Middle frontal gyrus (tissue), 1 donor: ENCODE results near the gene RGSL1.

Experiments
- DNase-seq: peaks from one replicate; pipeline ENCODE4 v3.0.0-alpha.2; 2015; ENCODE audit warnings: low spot score; ENCODE audit errors: extremely low spot score

RGSL1 gene

DNA sequence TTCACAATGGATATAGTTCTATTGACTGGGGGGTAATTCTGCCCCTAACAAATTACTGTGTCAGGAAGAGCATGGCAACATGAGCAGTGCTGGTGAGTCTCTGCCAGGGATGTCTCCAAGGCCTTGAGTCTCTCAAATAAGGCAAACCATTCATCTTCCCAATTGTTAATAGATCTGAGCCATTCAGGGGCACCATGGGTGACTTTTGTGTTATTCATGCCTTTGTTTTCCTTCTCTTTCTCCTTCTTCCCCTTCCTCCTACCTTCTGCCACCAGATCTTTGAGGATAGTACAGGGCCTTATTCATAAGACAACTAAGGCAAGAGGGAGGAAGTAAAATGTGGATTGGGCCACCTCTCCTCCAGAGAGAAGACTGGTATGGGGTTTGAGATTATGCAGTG, at the start of gene RGSL1:
Gene RGSL1 (plus strand): TSS at position 60 of the 400 bp plus-strand sequence. CDS start 20 bp downstream, at position 80.
- DNase-seq: no peak

DNA sequence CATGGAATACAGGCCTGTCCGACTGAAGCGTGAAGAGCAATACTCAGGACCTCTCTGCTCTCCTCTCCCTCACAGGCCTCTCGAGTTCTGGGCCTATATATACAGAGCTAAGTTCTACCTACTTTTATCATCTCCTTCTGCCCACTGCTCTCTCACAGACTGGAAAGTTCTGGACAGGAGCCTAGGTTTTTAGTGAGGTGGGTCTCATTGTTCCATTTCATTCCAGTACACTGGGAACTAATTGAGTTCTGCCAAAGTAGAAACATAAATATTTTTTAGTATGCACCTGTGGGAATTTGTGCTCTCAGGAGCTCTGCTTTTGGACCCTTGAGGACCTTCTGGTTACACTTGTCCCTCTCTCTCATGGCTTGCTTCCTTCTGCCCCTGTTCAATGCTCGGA, 49.4 kb upstream of the RGSL1 start, which contains the start of gene TEDDM1:
Gene TEDDM1 (minus strand): TSS at position 101 of the 400 bp plus-strand sequence. CDS start 182 bp downstream, outside the sequence.
- DNase-seq: no peak

DNA sequence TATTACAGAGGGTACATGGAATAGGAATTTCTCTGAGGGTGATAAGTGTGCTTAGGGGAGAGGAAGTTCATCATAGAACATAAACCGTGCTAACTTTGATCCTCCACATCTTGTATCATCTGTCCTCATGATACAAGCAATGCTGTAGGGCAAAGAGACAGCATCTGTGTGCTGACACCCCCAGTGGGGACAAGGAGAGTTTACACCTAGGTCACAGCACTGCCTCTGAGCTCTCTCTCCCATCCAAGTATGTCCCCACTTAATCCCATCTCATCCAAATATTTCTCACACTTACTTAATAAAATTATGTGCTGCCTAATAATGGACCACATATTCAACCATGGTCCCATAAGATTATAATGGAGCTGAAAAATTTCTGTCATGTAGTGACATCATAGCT, 45.2 kb upstream of the RGSL1 start:
- DNase-seq: no peak

- DNase-seq: no peak
These were observed 44.4 kb upstream of the RGSL1 start for GRCh38 chr1:182405578-182405977.

DNA sequence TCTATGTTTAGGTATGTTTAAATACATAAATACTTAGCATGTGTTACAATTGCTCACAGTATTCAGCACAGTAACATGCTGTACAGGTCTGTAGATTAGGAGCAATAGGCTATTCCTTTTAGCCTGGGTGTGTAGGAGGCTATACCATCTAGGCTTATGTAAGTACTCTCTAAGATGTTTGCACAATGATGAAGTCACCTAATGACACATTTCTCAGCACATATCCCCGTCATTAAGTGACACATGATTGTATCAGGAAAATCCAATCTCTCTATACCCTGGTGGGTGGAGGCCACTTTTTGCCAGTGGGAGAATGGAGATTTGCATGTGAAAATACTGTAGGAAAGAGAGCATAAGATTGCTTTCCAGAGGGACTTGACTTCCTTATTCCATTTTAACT, 43.9 kb upstream of the RGSL1 start:
- no peak for DNase-seq

GRCh38 chr1:182407724-182408123, 42.2 kb upstream of the RGSL1 start:
- no peak for DNase-seq

DNA sequence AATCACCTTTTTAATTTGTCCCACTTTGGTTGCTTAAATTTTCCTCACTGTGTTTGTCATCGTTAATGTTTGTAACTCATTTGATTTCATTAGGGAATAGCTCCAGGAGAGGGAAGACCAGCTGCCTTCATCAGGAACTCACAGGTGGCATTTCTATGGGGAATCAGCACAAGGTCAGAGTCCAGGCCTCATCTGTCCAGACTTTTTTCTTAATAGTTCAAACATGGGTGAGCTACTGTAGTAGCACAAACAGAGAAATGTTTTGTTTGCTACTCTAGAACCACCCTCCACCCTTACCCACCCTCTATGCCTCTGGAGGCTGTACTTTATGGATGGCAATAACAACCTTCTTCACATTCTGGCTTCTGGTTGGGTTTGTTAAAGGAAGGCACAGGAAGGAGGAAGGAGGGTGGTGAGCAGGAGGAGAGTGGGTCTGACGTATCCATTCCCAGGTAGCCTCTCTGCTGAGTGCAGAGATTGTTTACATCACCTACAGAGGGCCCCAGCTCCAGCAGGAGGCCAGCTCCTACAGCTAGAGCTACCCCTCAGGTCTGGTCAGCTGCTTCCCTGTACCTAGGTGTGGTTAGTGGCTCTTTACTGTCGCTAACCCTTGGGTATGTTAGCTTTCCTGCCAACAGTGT, 41.4 kb upstream of the RGSL1 start:
- no peak for DNase-seq

- no peak for DNase-seq
These were observed 39.8 kb upstream of the RGSL1 start for GRCh38 chr1:182410138-182410537.

DNA sequence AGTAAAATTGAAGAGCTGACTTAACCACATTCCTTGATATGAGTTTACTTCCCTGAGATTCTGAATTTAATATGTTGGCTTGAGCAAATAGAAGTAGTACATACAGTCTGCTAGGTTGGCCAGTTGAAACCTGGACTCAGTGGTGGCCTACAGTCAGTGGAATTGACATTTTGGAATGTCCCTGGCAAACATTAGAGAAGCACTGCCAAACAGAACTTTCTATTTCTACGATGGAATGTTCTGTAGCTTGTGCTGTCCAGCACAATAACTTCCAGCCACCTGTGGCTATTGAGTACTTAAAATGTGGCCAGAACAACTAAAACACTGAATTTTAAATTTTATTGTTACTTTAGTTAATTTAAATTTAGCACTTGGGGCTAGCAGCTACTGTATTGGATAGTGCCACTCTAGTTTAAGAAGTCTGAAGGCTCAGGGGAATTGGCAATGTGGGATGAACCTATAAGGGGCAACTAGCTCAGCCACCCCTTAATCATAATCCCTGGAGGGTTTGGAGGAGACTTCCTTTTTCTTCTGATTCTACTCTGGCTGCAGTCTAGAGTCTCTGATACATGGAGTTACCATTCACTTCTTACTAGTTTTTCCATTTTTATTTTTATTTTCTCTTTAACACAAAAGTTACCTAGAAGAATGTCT, 39.2 kb upstream of the RGSL1 start:
- DNase-seq: no peak

DNA sequence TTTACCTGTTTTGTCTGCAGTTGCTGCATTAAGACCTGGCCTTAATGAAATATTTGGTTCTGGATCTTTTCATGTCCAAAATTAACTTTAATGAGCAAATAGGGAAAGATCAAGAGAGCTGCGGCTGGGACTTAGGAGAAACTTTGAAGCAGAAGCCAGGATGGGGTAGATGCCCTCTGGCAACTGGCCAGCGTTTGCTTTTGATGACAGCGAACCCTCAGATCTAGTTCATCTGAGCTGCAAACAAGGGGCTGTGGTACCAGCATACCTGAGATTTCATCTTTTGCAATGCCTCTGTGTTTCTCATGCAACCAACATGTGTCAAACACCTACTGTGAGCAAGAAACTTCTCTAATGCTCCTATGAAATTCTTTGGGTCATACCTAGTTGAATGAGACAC, 36.5 kb upstream of the RGSL1 start:
- no peak for DNase-seq

DNA sequence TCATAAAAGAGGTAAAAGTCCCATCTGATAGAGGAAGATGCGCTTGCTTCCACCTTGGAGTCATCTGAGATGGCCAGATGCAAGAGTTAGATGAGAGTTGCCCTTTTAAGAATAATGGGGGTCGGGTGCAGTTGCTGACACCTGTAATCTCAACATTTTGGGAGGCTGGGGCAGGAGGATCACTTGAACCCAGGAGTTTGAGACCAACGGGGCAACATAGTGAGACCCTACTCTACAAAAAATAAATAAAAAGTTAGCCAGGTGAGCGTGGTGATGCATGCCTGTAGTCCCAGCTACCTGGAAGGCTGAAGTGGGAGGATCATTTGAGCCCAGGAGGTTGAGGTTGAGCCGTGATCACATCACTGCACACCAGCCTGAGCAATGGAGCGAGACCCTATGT, 36.0 kb upstream of the RGSL1 start:
- DNase-seq: no peak

DNA sequence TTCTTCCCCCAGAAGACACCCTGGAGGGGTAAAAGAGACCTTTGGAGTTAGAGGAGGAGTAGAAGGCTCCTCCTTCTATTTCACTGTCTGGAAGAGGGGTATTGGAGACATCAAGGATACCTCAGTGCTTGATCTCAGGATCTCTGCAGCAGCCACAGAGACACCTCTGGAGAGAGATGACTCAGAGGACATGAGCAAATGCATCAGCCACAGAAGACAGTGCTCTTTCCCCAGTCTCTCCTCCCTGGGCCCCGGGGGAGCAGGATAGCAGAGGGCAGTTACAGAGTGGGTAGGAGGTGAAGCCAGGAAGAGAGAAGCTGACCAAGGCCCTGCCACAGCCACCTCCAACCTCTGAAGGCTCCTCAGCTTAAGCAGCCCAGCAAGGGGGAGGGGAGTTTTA, 34.2 kb upstream of the RGSL1 start:
- no peak for DNase-seq

GRCh38 chr1:182426442-182427430, 23.2 kb upstream of the RGSL1 start:
- no peak for DNase-seq

- DNase-seq: no peak
These were observed 21.9 kb upstream of the RGSL1 start for GRCh38 chr1:182428043-182428442.

GRCh38 chr1:182430263-182431068, 19.5 kb upstream of the RGSL1 start:
- DNase-seq: no peak

DNA sequence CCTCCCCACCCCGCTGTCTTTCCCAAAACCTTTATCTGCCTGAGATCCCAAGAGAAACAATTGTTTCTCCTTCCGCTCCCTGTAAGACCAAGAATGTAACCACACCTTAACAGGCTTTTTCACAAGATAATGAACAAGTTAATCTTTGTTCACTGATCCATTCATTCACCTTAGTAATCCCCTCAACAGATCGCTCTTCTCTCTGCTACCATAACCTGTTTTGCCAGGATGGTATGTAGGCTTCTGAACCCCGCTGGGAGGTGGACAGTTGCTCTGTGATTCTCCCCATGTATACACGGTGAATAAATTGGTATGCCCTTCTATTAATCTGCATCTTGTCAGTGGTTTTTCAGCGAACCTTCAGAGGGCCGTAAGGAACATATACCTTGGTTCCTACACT, 18.7 kb upstream of the RGSL1 start:
- DNase-seq: no peak

DNA sequence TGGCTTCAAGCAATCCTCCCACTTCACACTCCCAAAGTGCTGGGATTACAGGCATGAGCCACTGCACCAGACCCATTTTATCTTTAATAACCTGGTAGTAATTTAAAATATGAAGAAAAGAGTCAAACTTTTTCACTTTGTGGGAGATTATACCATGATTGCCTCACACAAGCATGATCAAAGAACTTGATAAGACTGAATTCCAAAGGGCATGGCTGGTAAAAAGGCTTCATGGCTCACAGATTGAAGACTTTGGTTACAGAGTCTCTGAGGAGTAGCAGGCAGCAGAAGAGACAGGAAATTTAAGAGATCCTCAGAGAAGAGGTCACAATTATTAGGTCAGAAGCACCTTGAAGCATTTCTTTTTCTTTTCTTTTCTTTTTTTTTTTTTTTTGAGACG, 16.4 kb upstream of the RGSL1 start:
- no peak for DNase-seq

GRCh38 chr1:182438326-182438725, 11.6 kb upstream of the RGSL1 start:
- no peak for DNase-seq

DNA sequence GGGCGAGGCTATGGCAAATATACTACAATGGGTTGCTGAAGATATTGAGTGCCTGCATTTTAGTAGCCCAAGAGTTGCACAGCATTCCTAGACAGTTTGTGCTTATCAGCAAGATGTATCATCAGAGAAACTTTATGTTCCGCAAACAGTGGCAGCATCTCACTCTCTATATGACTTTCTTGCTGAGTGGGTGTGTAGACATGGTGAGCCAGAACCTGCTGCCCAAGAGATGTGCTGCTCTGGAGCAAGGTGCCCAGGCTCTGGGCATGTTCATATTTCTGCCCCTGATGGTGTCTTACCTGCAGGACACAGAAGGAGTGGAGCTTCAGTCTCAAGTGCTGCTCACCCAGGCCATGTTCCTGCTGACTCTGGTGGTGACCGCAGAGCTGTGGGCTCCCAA, 8.2 kb upstream of the RGSL1 start:
- DNase-seq: no peak

DNA sequence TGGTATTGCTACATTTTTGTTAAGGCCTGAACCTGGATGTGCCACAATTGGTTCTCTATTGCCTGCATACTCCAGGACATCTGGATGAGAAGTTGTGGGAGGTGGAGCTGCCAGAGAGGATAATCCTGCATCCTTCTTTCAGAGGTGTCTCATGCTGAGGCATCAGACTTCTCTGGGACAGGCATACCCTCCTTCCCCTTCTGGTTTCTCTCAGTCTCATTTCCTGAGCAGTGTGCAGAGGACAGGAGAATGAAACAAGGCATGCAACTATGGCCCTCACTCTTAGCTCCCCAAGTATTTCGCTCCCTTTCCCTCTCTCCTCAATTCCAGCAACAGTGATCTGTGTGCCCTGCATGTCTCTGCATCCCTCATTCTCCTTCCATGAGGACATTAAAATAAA, 7.6 kb upstream of the RGSL1 start:
- DNase-seq: no peak

DNA sequence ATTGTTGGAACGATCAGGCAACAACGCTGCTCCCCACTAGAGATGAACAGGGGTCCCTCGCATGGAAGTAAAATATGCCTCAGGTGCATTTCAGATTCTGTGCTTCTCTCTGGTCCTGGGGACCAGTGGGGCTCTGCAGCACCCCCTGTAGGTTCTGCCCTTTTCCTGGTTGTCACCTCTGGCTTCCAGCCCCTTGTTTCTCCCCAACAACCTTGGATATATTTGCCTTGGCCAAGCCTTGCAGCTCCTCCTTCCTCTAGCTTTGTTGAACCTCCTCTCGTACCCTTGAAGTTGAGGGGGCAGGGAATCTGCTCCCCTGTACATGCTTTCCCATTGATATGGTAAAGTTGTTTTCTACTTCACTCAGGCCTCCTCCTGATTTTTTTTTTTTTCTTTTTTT, 5.4 kb upstream of the RGSL1 start:
- no peak for DNase-seq
